Measurements from ENCODE around the gene RTN4R.

Gene RTN4R

DNA sequence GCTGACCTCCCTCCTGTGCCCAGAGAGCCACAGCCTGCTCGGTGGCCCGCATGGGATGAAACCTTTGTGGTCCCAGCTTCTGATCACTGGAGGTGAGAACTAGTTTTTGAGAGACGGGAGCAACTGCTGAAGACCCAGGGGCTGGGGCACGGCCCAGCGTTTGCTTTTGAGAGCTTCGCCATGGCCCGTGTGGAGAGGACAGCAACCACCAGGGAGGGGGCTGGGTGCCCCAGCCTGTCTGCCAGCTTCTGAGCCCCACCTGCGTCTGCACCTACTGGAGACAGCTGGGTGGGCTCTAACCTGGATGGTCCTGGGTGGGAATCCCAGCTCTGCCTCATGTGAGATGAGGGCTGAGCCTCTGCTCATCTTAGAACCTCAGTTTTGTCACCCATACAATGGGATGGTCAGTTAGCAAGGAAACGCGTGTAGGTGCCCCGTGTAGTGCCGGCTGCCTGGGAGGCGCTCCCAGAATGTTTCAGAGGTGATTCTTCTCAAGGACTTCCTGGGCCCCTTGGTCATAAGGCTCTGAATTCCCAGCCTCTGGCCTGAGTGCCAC lies 66.2 kb downstream of the RTN4R start:
- Histone ChIP-seq H3K27me3 (replicated peaks; ENCODE audit: control insufficient read depth, insufficient read depth, low read length) (peaks cover 35% of the 10 kb centered on the region), H3K4me3 (ENCODE audit: low read length) (no peak overlapping the region), H3K9ac (ENCODE audit: low read length) (no peak overlapping the region), H3K36me3 (ENCODE audit: control insufficient read depth, insufficient read depth, low read length, severe bottlenecking) (no peaks in the 10 kb centered on the region), H3K4me1 (ENCODE audit: control insufficient read depth, insufficient read depth, low read length) (peaks cover 10% of the 10 kb centered on the region), H3K9me3 (ENCODE audit: control insufficient read depth, low read length) (no peaks in the 10 kb centered on the region)
- DNase-seq (ENCODE audit: low read depth) = no peak

DNA sequence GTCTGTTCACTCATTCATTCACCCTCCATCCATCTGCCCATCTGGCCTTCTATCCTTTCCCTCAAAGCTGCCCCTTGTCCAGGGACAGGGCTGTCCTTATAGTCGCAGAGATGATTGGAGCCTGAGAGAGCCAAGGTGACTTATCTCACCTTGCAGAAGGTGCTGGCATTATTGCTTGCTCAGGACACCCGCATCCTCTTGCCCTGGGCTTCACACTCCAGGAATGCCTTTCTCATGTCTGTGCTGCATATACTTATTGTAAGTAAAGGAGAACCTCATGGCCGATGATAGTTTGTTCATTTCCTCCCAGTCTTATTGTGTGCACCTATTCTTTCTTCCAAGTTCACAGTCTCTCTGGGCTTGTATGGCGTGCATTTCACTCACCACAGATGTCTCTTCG lies 68.2 kb downstream of the RTN4R start:
- H3K9ac ChIP-seq (ENCODE audit: low read length) = no peak overlapping the region
- H3K27me3 ChIP-seq (replicated peaks; ENCODE audit: control insufficient read depth, insufficient read depth, low read length) = peaks cover 50% of the 10 kb centered on the region
- no peaks in the 10 kb centered on the region for H3K9me3 ChIP-seq (ENCODE audit: control insufficient read depth, low read length)
- no peak overlapping the region for H3K4me3 ChIP-seq (ENCODE audit: low read length)
- H3K4me1 ChIP-seq (ENCODE audit: control insufficient read depth, insufficient read depth, low read length) = peaks cover 6% of the 10 kb centered on the region
- H3K36me3 ChIP-seq (ENCODE audit: control insufficient read depth, insufficient read depth, low read length, severe bottlenecking) = no peaks in the 10 kb centered on the region
- DNase-seq (ENCODE audit: low read depth) = no peak

DNA sequence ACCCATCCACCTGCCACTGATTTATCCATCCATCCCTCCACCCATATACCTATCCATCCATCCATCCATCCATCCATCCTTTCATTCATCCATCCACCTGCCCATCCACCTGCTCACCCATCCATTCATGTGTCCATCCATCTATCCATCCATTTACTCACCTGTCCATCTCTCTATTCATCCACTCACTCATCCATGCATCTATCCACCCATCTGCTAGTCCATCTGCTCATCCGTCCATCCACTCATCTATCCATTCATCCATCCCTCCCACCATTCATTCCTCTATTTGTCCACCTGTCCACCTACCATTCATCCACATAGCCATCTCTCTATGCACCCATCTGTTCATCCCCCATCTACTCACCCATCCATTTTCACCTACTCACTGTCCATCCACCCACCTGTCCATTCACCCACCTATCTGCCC lies 68.7 kb downstream of the RTN4R start:
- Histone ChIP-seq H3K9ac (ENCODE audit: low read length) (no peak overlapping the region), H3K27me3 (replicated peaks; ENCODE audit: control insufficient read depth, insufficient read depth, low read length) (peaks cover 50% of the 10 kb centered on the region), H3K9me3 (ENCODE audit: control insufficient read depth, low read length) (no peaks in the 10 kb centered on the region), H3K4me3 (ENCODE audit: low read length) (no peak overlapping the region), H3K4me1 (ENCODE audit: control insufficient read depth, insufficient read depth, low read length) (peaks cover 6% of the 10 kb centered on the region), H3K36me3 (ENCODE audit: control insufficient read depth, insufficient read depth, low read length, severe bottlenecking) (no peaks in the 10 kb centered on the region)
- no peak for DNase-seq (ENCODE audit: low read depth)

DNA sequence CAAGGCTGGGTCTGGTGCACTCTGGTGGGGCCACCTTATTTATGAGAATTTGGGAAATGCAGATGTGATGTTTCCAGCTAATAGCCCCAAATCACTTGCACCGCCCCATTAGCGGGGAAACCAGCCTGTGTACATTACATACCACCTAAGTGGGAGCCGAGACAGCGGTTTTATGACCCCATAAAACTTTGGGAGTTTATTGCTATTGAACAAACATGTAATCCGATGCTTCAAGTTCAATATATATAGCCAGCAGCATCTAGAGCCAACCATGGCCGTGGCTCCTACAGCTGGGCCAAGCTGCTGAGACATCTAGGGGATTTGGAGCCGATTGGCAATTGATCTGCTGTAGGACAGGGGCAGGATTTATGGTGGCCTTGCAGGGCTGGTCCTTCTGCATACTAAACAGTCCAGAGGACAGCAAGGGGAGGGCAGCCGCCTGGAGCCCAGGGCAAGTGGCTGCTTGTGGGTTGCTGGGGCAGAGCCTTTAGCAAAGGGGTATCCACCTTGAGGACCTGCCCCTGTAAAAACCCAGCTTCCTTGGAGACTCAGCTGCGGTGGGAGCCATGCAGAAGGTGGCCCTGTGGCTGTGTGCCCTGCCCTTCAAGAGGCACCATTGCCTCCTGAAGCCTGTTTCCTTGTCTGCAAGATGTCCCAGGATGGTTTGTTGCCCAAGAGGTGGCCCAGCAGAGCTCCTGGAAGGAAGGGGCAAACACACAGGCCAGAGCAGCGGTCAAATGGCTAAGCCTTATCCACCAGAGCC lies 69.4 kb downstream of the RTN4R start:
- H3K4me1 ChIP-seq (ENCODE audit: control insufficient read depth, insufficient read depth, low read length) = peaks cover 6% of the 10 kb centered on the region
- H3K9me3 ChIP-seq (ENCODE audit: control insufficient read depth, low read length) = no peaks in the 10 kb centered on the region
- H3K4me3 ChIP-seq (ENCODE audit: low read length) = no peak overlapping the region
- H3K9ac ChIP-seq (ENCODE audit: low read length) = no peak overlapping the region
- peaks cover 50% of the 10 kb centered on the region for H3K27me3 ChIP-seq (replicated peaks; ENCODE audit: control insufficient read depth, insufficient read depth, low read length)
- no peaks in the 10 kb centered on the region for H3K36me3 ChIP-seq (ENCODE audit: control insufficient read depth, insufficient read depth, low read length, severe bottlenecking)
- no peak for DNase-seq (ENCODE audit: low read depth)

DNA sequence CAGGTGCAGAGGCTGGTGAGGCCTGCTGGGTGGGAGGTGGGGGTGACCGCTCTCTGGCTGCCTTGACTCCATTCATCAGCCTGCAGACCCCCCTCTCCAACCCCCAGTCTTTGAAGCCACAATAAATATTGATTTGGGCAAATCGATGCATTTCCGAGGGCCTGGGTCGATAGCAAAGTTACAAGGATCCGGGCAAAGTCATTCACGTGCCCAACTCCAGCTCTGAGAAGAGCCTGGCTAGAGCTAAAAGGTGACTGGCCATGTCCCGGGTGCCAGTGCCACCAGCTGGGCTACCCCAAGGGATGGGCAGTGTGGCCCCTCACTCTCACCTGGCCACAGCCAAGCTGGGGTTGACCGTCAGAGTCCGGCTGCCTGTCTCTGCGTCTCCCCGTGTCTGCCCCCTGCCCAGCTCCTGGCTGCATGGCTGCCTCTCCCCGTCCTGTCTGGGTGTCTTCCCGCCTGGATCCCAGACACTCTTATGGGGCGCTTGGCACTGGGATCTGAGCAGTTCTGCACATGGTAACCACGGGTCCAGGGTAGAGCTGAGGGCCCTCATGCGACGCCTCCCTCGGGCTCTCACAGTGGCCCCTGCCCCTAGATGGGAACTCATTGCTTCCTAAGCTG lies 70.6 kb downstream of the RTN4R start:
- H3K4me3 ChIP-seq (ENCODE audit: low read length) = no peak overlapping the region
- no peaks in the 10 kb centered on the region for H3K36me3 ChIP-seq (ENCODE audit: control insufficient read depth, insufficient read depth, low read length, severe bottlenecking)
- H3K4me1 ChIP-seq (ENCODE audit: control insufficient read depth, insufficient read depth, low read length) = no peaks in the 10 kb centered on the region
- H3K27me3 ChIP-seq (replicated peaks; ENCODE audit: control insufficient read depth, insufficient read depth, low read length) = peaks cover 50% of the 10 kb centered on the region
- H3K9me3 ChIP-seq (ENCODE audit: control insufficient read depth, low read length) = no peaks in the 10 kb centered on the region
- DNase-seq (ENCODE audit: low read depth) = no peak
- no peak overlapping the region for H3K9ac ChIP-seq (ENCODE audit: low read length)

DNA sequence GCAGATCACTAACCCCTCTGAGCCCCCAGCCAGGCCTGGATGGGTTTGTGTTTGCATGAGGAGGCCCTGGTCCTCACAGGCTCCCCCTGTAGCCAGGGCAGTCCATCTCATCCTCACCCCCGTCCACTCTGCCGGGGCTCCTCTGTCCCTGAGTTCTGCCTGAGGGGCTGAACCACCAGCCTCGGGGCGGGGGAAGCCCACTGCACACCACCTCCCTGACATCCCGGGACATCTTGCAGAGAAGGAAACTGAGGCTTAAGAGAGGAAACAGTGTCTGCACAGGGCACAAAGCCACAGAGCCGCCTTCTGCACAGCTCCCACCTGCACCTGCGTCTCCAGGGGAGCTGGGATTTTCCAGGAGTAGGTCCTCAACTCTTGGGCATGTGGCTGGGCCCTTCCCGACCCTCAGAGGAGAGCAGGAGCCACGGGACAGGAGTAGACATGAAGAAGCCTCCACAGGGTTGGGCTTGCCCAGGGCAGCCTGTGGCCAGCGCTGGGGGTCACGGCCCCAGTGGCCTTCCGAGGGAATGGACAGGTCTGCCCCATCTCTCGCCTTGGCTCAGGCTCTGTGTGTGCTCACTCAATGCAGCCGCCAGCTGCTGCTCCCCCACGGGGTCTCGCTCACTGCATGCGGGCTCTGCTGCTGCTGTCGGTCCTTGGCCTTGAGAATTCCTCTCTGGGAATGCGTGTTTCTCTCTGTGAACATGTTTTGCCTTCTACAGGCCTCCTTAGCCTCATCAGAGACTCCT lies 71.8 kb downstream of the RTN4R start:
- Histone ChIP-seq H3K9me3 (ENCODE audit: control insufficient read depth, low read length) (no peaks in the 10 kb centered on the region), H3K9ac (ENCODE audit: low read length) (no peak overlapping the region), H3K4me1 (ENCODE audit: control insufficient read depth, insufficient read depth, low read length) (no peaks in the 10 kb centered on the region), H3K4me3 (ENCODE audit: low read length) (no peak overlapping the region), H3K36me3 (ENCODE audit: control insufficient read depth, insufficient read depth, low read length, severe bottlenecking) (no peaks in the 10 kb centered on the region), H3K27me3 (replicated peaks; ENCODE audit: control insufficient read depth, insufficient read depth, low read length) (peaks cover 60% of the 10 kb centered on the region)
- DNase-seq (ENCODE audit: low read depth) = no peak

DNA sequence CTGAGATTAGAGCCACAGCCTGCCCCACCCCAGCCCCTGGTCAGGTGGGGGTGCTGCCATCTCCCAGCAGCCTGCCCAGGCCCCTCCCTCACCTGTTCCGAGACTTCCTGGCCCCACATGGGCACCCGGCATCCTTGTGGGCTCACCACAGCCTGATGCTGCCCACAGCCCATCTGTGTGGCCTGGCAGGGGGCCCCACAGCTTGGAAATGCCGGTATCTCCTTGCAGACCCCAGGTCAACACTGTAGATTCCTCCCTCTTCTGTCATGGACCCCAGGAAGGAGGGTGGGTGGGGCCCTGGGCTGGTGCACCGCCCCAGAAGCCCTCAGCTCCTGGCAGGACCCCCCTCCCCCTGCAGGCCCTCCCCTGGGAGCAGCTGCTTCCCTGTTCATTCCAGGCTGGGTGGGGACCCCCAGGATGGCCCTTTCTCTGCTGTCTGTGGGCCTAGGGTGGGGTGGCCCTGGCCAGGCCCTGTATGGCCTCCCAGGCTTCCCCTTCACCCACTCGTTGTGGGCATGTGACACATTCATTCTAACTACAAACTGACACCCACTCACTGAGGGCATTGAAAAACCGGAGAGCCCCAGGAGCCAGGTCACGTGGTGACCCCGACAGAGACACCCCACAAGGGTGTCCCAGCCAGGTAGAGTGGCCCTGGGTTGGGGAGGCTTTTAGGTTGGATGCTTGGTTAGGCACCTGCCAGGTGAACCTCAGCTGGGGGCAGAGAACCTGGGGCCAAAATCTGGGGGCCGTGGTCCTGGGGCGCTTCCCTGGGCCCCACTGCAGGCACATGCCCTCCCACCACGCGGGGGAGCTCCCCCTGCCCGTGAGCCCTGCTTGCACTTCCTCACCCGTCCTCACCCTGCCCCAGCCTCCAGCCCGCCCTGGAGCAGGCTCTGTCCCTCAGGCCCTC lies 73.2 kb downstream of the RTN4R start:
- no peak for DNase-seq (ENCODE audit: low read depth)
- no peak overlapping the region for H3K9ac ChIP-seq (ENCODE audit: low read length)
- H3K4me3 ChIP-seq (ENCODE audit: low read length) = no peak overlapping the region
- H3K36me3 ChIP-seq (ENCODE audit: control insufficient read depth, insufficient read depth, low read length, severe bottlenecking) = no peaks in the 10 kb centered on the region
- H3K4me1 ChIP-seq (ENCODE audit: control insufficient read depth, insufficient read depth, low read length) = no peaks in the 10 kb centered on the region
- H3K9me3 ChIP-seq (ENCODE audit: control insufficient read depth, low read length) = no peaks in the 10 kb centered on the region
- H3K27me3 ChIP-seq (replicated peaks; ENCODE audit: control insufficient read depth, insufficient read depth, low read length) = peaks cover 51% of the 10 kb centered on the region

DNA sequence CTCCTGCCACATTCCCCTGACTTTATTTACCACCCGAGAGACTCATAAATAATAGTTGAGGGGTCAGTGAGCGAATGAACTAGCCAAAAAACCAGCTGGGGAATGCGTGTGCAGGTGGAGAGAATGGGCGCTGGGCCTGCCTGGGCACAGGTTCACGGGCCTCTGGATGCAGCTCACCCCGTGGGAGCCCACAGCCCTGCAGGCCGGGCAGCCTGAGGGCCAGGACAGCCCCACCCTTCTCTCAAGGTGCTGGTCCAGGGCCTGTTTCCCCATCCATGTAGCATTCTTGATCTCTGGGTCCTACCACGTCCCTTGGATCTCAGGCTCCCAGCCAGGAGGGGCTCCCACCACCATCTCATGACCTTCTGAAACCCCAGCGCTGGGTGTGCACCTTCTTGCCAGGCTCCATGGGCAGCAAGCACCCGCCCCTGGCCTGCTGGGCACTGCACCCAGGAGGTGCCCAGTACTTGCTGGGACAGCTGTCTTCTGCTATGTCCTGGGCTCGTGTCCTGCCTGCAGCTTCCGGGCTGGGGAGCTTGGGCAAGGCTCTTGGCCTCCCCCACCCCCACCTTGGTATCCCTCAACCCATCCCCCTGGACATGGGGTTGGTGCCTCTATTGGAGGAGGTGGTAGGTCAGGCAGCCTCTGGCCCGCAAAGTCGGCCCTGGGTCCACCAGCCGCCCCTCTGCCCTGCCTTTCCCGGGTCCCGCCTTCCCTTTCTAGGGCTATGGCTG lies 74.2 kb downstream of the RTN4R start:
- Histone ChIP-seq H3K36me3 (ENCODE audit: control insufficient read depth, insufficient read depth, low read length, severe bottlenecking) (no peaks in the 10 kb centered on the region), H3K9me3 (ENCODE audit: control insufficient read depth, low read length) (no peaks in the 10 kb centered on the region), H3K9ac (ENCODE audit: low read length) (no peak overlapping the region), H3K27me3 (replicated peaks; ENCODE audit: control insufficient read depth, insufficient read depth, low read length) (peaks cover 41% of the 10 kb centered on the region), H3K4me3 (ENCODE audit: low read length) (no peak overlapping the region), H3K4me1 (ENCODE audit: control insufficient read depth, insufficient read depth, low read length) (no peaks in the 10 kb centered on the region)
- DNase-seq (ENCODE audit: low read depth) = no peak

DNA sequence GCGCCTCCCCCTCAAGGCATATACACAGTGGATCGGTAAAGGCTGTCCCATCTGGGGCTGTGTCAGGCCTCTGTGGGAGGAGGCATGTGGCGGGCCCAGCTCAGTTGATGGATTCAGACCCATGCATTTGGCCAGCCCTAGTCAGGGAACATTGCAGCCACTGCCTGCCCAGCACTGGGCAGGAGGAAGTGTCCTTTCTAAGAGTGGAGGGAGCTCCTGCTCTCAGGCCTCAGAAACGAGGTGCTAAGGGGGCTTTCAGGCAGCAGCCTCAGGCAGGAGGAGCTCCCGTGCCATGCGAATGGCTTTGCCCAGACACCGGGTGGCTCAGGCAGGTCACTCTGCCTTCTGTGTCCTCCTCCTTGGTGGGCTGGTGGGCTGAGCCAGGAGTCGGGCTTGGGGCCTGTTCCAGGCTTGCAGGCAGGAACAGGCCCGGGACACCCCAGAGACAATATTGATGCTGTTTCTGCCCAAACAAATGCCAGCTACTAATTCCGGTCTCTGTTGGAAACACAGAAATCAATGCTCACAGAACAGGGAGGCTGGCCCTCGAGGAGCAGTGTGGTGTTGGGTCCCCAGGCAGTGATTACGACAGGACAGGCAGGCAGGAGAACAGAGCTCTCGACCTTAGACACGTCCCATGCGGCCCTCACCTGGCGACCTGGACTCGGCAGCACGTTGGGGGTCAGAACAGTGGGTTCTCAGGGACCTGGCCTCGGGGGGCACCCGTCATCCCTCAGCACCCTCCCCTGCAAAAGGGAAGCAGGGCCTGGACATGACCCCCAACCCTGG lies 75.0 kb downstream of the RTN4R start:
- Histone ChIP-seq H3K27me3 (replicated peaks; ENCODE audit: control insufficient read depth, insufficient read depth, low read length) (peaks cover 35% of the 10 kb centered on the region), H3K9ac (ENCODE audit: low read length) (no peak overlapping the region), H3K9me3 (ENCODE audit: control insufficient read depth, low read length) (no peaks in the 10 kb centered on the region), H3K4me3 (ENCODE audit: low read length) (no peak overlapping the region), H3K4me1 (ENCODE audit: control insufficient read depth, insufficient read depth, low read length) (no peaks in the 10 kb centered on the region), H3K36me3 (ENCODE audit: control insufficient read depth, insufficient read depth, low read length, severe bottlenecking) (no peaks in the 10 kb centered on the region)
- no peak for DNase-seq (ENCODE audit: low read depth)

Data from adipocyte (in vitro differentiated cells).